ENCODE results near the gene KRTAP5-2. TPM values are rescaled to one million over a fixed set of nuclear protein-coding genes. Genes with fewer than 3 reads are reported as not detected.
"Not testable (repeated sequence)": the region's sequence is repeated elsewhere in the genome, so short reads cannot be mapped to it uniquely, and the experiment has no call there.

The KRTAP5-2 gene
- total RNA-seq, 2 donors from 2014 or later: not detected

DNA sequence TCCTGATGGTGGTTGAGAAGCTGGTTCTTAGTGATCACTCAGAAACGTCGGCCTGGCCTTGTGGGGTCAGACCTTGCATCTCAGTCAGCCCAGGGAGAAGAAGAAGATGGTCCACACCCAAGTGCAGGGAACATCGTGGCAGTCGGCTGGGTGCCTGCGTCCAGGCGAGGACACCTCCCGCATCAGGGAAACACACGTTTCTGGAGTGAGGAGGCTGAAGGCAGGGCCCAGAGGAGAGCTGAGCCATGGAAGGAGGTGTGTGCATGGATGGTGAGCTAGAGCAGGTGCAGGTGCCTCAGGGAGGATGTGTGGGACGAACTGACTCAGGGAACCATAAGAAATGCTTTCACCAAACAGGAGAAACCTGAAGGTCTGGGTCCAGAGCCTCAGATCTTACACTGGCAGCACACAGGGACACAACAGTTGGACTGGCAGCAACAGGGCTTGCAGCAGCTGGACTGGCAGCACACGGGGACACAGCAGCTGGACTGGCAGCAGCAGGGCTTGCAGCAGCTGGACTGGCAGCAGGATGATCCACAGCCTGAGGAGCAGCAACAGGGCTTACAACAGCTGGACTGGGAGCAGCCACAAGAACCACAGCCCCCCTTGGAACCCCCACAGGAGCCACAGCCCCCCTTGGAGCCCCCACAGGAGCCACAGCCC, 632 bp downstream of the KRTAP5-2 start:
- ATAC-seq: no peak
- no peak for DNase-seq
- intact Hi-C loops (cut with DNase I): no loop called here

DNA sequence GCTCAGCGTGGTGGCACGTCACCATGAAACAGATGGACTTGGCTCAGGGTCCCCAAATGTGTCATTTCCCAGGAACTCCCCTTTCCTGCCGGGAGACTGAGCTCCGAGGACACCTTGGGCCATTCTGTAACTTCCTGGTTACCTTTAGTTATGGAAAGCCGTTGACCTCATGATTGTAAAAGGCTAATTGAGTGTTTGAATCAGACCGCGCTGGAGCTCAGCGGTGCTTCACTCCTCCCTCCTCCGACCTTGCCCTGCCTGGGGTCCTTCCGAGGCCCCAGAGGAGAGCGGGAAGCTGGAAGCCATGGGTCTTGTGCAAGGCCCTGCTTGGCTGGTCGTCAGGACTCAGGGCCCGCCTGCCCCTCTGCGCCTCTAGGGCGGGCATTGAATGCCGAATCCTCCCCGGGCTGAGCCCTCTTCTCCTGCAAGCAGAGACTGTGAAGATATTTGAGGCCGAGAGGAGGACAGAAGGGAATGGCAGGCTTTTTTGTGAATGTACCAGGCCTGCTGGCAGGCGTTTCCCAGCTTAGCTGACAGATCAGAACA, 1.4 kb downstream of the KRTAP5-2 start:
- DNase-seq; intact Hi-C loops (cut with DNase I): not testable (repeated sequence)
- ATAC-seq: peak in 1 of 2 donors; percentile 15

- ATAC-seq: peak in 1 of 2 donors; percentile 23
- DNase-seq; intact Hi-C loops (cut with DNase I): not testable (repeated sequence)
Measured at GRCh38 chr11:1595994-1596575, 2.0 kb downstream of the KRTAP5-2 start.

GRCh38 chr11:1592628-1593027, 5.5 kb downstream of the KRTAP5-2 start:
- ATAC-seq (no peak), DNase-seq (no peak)
- intact Hi-C loops (cut with DNase I): no loop called here

- DNase-seq: no peak
- intact Hi-C loops (cut with DNase I): no loop called here
- no peak for ATAC-seq
Measured at GRCh38 chr11:1589996-1590395, 8.1 kb downstream of the KRTAP5-2 start.

DNA sequence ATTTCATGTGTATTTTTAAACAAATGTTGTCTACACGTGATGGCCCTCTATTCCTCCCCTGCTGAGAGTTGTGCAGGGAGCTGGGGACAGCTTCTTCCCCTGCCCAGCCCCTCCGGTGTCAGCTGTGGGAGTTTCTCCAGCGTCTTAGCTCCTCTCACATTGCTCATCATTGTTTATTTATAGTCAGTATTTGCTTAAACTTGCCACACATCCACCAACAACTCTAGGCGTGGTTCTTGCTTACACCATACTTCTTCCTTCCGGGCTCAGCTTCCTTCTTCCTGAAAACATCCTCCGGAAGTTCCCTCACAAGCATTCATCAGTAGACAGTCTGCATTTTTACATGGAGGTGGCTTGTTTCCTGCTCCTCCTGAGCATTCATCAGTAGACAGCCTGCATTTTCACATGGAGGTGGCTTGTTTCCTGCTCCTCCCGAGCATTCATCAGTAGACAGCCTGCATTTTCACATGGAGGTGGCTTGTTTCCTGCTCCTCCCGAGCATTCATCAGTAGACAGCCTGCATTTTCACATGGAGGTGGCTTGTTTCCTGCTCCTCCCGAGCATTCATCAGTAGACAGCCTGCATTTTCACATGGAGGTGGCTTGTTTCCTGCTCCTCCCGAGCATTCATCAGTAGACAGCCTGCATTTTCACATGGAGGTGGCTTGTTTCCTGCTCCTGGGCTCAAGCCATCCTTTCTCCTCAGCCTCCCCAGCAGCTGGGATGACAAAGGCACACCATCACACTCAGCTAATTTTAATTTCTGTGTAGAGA, 8.7 kb downstream of the KRTAP5-2 start:
- DNase-seq; intact Hi-C loops (cut with DNase I): not testable (repeated sequence)
- peak in 1 of 2 donors; percentile 54 for ATAC-seq

DNA sequence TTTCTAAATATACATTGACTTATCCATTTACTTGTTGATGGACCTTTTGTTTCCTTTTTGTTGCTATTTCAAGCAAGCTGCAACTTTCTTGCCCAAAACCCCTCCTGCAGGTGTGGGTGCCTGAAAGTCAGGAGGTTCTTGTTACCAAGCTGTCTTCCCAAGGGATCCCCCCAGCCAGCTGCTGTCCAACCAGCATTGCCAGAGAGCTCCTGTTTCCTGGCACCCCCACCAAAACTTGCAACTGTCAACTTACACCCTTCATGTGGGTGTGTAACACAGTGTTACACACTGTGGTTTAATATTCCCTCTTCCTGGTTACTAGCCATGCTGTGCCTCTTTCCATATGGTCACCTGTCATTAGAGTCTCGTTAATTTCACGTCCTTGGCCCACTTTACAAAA, 11.4 kb downstream of the KRTAP5-2 start:
- DNase-seq (no peak), ATAC-seq (no peak)
- intact Hi-C loops (cut with DNase I): no loop called here

GRCh38 chr11:1584661-1585370, 13.3 kb downstream of the KRTAP5-2 start, which contains the start of gene KRTAP5-1:
Gene KRTAP5-1, minus strand, starts transcription at chr11:1585283. Its CDS starts 34 bp downstream, at chr11:1585249.
- DNase-seq; intact Hi-C loops (cut with DNase I): not testable (repeated sequence)

DNA sequence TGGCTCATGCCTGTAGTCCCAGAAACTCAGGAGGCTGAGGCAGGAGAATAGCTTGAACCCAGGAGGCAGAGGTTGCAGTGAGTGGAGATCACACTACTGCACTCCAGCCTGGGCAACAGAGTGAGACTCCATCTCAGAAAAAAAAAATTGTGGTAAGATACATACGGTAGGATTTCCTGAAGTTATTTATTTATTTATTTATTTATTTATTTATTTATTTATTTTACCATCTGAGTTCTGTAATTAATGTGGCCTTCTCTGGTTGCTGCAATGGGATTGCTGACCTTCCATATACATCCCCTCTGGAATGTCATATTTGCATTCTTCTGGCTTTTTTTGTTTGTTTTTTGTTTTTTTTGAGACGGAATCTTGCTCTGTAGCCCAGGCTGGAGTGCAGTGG, 15.2 kb downstream of the KRTAP5-2 start:
- ATAC-seq; DNase-seq; intact Hi-C loops (cut with DNase I): not testable (repeated sequence)

More at GRCh38 chr11:1584661-1585370, 13.3 kb downstream of the KRTAP5-2 start, which contains the start of gene KRTAP5-1:
- not testable (repeated sequence) for ATAC-seq

DNA sequence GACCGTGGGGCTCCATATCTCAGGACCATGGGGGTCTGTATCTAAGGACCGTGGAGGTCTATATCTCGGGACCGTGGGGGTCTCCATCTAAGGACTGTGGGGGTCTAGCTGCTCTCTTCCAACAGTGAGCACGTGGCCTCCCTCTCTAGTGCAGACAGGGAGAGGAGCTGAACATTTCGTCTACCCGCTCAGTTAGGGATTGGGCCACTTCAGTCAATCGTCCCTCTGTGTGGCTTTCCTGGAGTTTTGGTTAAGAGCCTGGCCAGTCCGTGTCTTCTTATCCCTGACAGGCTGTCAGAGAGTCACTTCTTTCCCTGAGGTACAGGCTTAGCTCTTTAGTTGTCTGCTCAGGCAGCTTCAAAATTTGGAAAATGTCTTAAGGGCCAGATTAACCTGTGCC, 16.1 kb downstream of the KRTAP5-2 start:
- ATAC-seq: no peak
- no peak for DNase-seq
- intact Hi-C loops (cut with DNase I): no loop called here

- ATAC-seq: no peak
- DNase-seq: no peak
- intact Hi-C loops (cut with DNase I): loop anchor here in 1 of 2 donors (2.0 kb wide), 1 partner anchor 374 kb away; no protein-coding TSS in a partner anchor
Measured at GRCh38 chr11:1576825-1577224, 21.3 kb downstream of the KRTAP5-2 start.

- intact Hi-C loops (cut with DNase I): loop anchor here in 1 of 2 donors (1.0 to 2.0 kb wide), 2 partner anchors 29 to 373 kb away; no protein-coding TSS in a partner anchor
- ATAC-seq, DNase-seq: not testable (repeated sequence)
Measured at GRCh38 chr11:1575756-1576155, 22.3 kb downstream of the KRTAP5-2 start.

DNA sequence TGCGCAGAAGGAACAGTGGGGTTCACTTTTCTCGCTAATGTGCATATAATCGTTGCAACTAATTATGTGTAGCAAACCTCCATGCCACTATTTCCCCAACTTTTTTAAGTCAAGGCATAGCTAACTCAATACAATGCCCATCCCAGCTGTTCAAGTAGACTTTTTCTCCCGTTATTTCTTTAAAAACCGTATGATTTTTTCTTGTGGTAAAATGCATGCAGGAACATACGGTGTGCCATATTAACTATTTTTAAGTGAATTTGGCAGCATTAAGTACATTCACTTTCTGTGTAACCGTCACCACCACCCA, 23.2 kb downstream of the KRTAP5-2 start:
- no peak for ATAC-seq
- DNase-seq: no peak
- intact Hi-C loops (cut with DNase I): loop anchor here in 1 of 2 donors (1.0 kb wide), 1 partner anchor 29 kb away; no protein-coding TSS in a partner anchor

DNA sequence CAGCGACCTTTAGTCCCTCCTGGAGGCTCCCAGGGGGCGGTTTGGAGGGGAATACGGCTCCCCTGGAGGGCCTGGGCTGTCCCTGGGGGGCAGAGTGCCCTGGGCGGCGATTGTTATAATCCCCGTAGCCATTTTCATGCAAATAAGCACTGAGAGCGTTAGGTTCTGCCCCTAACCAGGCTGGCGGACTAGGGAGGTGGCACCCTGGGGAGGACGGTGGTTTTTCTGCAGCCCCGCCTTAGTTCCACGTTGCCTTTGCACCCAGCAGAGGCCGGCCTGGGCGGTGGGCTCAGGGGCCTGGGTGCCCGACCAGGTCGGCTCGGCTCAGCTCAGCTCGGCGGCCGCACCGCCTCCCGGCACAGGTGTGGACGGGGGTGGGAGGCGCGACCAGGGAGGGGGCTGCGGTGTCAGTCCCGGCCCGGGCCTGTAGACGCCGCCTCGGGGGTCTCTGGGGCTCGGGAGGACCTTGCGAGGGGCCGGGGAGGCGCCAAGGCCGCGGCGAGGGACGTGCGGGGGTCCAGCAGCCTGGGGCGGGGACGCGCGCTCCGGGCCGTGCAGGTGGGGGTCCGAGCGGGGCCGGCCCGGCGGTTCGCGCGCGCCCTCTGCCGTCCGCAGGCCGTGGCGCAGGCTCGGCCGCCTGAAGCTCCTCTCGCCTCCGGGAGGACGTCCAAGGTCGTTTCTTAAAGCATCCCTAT, 23.7 kb downstream of the KRTAP5-2 start:
- DNase-seq (peak; percentile 62), ATAC-seq (peak; percentile 55 to 62)
- intact Hi-C loops (cut with DNase I): no loop called here

- intact Hi-C loops (cut with DNase I): no loop called here
- no peak for DNase-seq
- ATAC-seq: peak; percentile 9 to 12
Measured at GRCh38 chr11:1573903-1574237, 24.2 kb downstream of the KRTAP5-2 start.

- peak in 1 of 2 donors; percentile 1 for ATAC-seq
- intact Hi-C loops (cut with DNase I): no loop called here
- peak; percentile 39 for DNase-seq
Measured at GRCh38 chr11:1573077-1573902, 24.8 kb downstream of the KRTAP5-2 start.

DNA sequence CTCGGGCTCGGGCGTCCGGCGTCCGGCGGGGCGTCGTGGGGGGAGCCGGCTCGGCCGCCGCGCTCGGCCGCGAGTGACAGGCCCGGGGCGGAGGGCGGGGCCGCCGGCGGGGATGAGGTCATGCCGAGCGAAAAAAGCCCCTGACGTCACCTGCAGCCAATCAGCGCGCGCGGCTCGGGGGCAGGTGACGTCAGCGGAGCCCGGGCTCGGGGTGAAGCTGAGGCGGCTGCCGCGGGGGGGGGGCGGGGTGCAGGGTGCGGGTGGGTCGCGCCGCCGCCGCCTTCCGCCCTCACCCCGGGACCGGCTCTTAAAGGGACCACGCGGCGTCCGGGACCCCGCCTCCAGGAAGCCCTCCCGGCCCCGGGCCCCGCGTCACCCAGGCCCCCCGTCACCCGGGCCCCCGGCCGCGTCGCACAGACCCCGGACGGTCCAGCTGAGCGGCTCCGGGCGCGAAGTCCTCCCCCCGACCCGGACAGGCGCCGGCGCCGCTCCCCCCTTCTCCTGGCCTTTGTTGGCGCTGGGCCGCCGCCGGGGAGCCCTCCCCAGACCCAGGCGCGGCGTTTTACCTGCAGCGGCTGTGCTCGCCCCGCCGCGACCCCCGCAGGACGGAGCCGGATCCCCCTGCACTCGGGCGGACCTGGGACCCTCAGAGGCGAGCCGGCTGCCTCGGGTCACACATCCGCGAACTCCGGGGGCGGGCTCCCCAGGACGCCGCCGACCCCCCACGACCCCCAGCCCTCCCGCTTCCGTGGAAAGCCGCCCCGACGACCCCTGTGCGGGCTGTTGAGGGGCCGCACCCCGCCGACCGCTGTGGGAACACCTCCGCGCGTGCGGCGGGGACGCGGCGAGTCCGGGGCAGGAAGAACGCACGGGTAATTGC, 25.7 kb downstream of the KRTAP5-2 start, which contains the start of gene DUSP8:
Gene DUSP8 (minus strand): TSS at position 75 of the 880 bp plus-strand sequence. CDS start 6,445 bp downstream, outside the sequence.
- DNase-seq: peak; percentile 95
- intact Hi-C loops (cut with DNase I): no loop called here
- peak; percentile 77 to 85 for ATAC-seq
